WERI-Rb-1 (cell line): ENCODE data around the gene UCK2.

Source experiments
- DNase-seq: peaks from one replicate; pipeline ENCODE4 v3.0.0-alpha.2; 2020
- H3K27ac ChIP-seq: fragments of 250-450 bp; sonication (Bioruptor Pico); 2 replicates; pipeline ENCODE4 v1.5.1; 2020; ENCODE audit warnings: mild to moderate bottlenecking, moderate library complexity
- H3K27me3 ChIP-seq: fragments of 250-450 bp; sonication (Bioruptor Pico); 2 replicates; pipeline ENCODE4 v1.5.1; 2021; ENCODE audit warnings: mild to moderate bottlenecking, low read depth, moderate library complexity; ENCODE audit not compliant: insufficient read depth, severe bottlenecking
- H3K36me3 ChIP-seq: fragments of 250-450 bp; sonication (Bioruptor Pico); 2 replicates; pipeline ENCODE4 v1.5.1; 2020; ENCODE audit warnings: mild to moderate bottlenecking, moderate library complexity
- H3K4me3 ChIP-seq: 2 replicates; pipeline ENCODE4 v1.5.1; 2011; ENCODE audit warnings: low read depth, mild to moderate bottlenecking, control low read depth, low read length
- H3K9me3 ChIP-seq: fragments of 250-450 bp; sonication (Bioruptor Pico); 2 replicates; pipeline ENCODE4 v1.5.1; 2021; ENCODE audit warnings: mild to moderate bottlenecking, moderate library complexity; ENCODE audit not compliant: severe bottlenecking
- CTCF ChIP-seq: IDR thresholded peaks from 2 replicates; pipeline ENCODE4 v1.5.1; 2011; ENCODE audit warnings: low read depth, mild to moderate bottlenecking, control low read depth, inconsistent platforms, low read length

The UCK2 gene

GRCh38 chr1:165917166-165917565, 89.8 kb downstream of the UCK2 start:
- no peak for DNase-seq
- no peak overlapping the region for H3K27ac ChIP-seq
- H3K9me3 ChIP-seq: no peaks in the 10 kb centered on the region
- no peak overlapping the region for H3K4me3 ChIP-seq
- no peaks in the 10 kb centered on the region for H3K27me3 ChIP-seq
- no peaks in the 10 kb centered on the region for H3K36me3 ChIP-seq
- no peak for TF ChIP-seq CTCF

GRCh38 chr1:165924117-165924516, 96.7 kb downstream of the UCK2 start:
- Histone ChIP-seq H3K27me3 (no peaks in the 10 kb centered on the region), H3K9me3 (no peaks in the 10 kb centered on the region), H3K27ac (no peak overlapping the region), H3K4me3 (no peak overlapping the region), H3K36me3 (no peaks in the 10 kb centered on the region)
- no peak for DNase-seq
- TF ChIP-seq CTCF: no peak

DNA sequence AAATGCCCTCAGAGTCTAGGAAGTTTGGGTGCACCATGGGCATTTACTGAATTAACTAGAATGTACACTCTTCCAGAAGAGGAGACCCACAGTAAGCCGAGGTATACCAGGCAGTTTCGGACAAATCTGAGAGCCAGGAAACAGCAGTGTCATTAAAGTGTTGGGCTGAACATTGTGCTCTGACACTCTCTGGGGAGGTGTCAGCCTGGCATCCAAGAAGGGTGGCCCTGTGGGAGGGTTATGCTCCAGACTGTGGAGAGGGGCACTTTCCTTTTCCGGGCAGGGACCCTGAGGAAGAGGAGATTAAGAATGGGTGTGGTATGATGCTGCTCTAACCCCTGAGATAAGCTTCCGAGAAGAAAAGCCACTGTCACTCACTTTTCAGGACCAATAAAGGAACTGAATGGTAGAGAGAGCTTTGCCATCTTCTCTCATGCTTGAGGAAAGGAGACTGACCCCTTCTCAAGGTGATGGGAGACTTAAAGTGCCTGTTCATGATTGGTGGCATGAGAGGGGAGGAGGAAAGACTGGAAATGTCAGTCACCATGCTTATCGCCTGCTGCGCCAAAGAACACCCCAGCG, 98.2 kb downstream of the UCK2 start:
- DNase-seq: no peak

DNA sequence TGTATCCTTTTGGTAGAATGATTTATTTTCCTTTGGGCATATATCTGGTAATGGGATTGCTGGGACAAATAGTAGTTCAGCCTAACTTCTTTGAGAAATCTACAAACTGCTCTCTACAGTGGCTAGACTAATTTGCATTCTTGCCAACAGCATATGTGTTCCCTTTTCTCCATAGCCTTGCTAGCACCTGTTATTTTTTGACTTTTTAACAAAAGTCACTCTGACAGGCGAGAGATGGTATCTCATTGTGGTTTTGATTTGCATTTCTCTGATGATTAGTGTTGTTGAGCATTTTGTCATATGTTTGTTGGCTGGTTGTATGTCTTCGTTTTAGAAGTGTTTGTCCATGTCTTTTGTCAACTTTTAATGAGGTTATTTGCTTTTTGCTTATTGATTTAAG, 99.8 kb downstream of the UCK2 start:
- H3K9me3 ChIP-seq: no peaks in the 10 kb centered on the region
- no peaks in the 10 kb centered on the region for H3K36me3 ChIP-seq
- H3K4me3 ChIP-seq: no peak overlapping the region
- H3K27me3 ChIP-seq: no peaks in the 10 kb centered on the region
- DNase-seq: no peak
- H3K27ac ChIP-seq: no peak overlapping the region
- no peak for TF ChIP-seq CTCF

More for the DNA sequence above, 98.2 kb downstream of the UCK2 start:
- TF ChIP-seq CTCF: no peak
- Histone ChIP-seq H3K36me3 (no peaks in the 10 kb centered on the region), H3K9me3 (no peaks in the 10 kb centered on the region), H3K4me3 (no peak overlapping the region), H3K27me3 (no peaks in the 10 kb centered on the region), H3K27ac (no peak overlapping the region)

GRCh38 chr1:165928075-165928731, 100.8 kb downstream of the UCK2 start:
- Histone ChIP-seq H3K9me3 (no peaks in the 10 kb centered on the region), H3K4me3 (no peak overlapping the region), H3K27ac (no peak overlapping the region), H3K36me3 (no peaks in the 10 kb centered on the region), H3K27me3 (no peaks in the 10 kb centered on the region)
- peak; percentile 78 for TF ChIP-seq CTCF
- peak; percentile 52 for DNase-seq

DNA sequence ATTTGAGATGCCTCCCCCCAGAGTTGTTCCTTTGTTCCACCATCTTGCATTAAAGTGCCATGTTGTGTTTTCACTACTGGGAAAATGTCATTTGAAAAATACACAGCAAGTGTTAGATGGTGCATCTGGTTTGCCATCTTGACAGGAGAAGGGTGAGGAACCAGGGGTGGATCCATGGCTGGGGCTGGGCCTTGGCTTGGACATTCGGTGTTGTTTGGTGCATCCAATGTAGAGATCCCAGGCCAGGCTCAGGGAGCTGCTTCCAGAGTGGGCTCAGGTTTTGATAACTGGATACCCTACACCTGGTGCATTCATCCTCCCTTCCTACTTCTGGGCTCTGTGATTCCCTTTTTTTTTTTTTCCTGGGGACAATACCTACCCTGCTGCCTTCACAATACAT, 103.5 kb downstream of the UCK2 start:
- DNase-seq: no peak
- Histone ChIP-seq H3K27me3 (no peaks in the 10 kb centered on the region), H3K27ac (no peak overlapping the region), H3K9me3 (no peaks in the 10 kb centered on the region), H3K36me3 (no peaks in the 10 kb centered on the region), H3K4me3 (no peak overlapping the region)
- no peak for TF ChIP-seq CTCF
